Uterus (tissue), 4 donors: ENCODE measurements around the gene ARVCF. TPM values are rescaled to one million over a fixed set of nuclear protein-coding genes. Genes with fewer than 3 reads are reported as not detected.

Source experiments
- DNase-seq, 2 donors: peaks; one replicate each; pipeline ENCODE4 v3.0.0-alpha.2; 2019 to 2020
- H3K27ac ChIP-seq, 2 donors: fragments of 200-600 bp; sonication (generic); 1 replicate in 1 of 2; 2 replicates in 1 of 2; pipeline ENCODE4 v1.5.1; 2016 to 2018
- H3K27me3 ChIP-seq, 2 donors: fragments of 200-600 bp; sonication (generic); one replicate each; pipeline ENCODE4 v1.5.1; 2018 to 2019; ENCODE audit warnings: control low read depth in 1 of 2
- H3K36me3 ChIP-seq, 2 donors: fragments of 200-600 bp; sonication (generic); one replicate each; pipeline ENCODE4 v1.5.1; 2019; ENCODE audit warnings: control low read depth in 1 of 2
- H3K4me1 ChIP-seq, 2 donors: fragments of 200-600 bp; sonication (generic); one replicate each; pipeline ENCODE4 v1.5.1; 2018 to 2019; ENCODE audit warnings: control low read depth in 1 of 2
- H3K4me3 ChIP-seq, 2 donors: fragments of 200-600 bp; sonication (generic); 1 replicate in 1 of 2; 2 replicates in 1 of 2; pipeline ENCODE4 v1.5.1; 2018 to 2019; ENCODE audit warnings: mild to moderate bottlenecking in 1 of 2
- H3K9me3 ChIP-seq, 2 donors: fragments of 200-600 bp; sonication (generic); one replicate each; pipeline ENCODE4 v1.5.1; 2019; ENCODE audit warnings: control low read depth in 1 of 2
- CTCF ChIP-seq, 4 experiments: fragments of 200-600 bp in 2 of 4; fragments of 450-650 bp in 2 of 4; sonication (generic) in 2 of 4; IDR thresholded peaks; one replicate each; pipeline ENCODE4 v1.5.1; 2016 to 2019; ENCODE audit warnings: antibody characterized with exemption in 4 of 4, mild to moderate bottlenecking in 2 of 4, moderate library complexity in 1 of 4
- POLR2A ChIP-seq, 2 donors: fragments of 450-650 bp; IDR thresholded peaks; one replicate each; pipeline ENCODE4 v1.6.1; 2016; ENCODE audit warnings: antibody characterized with exemption in 2 of 2, mild to moderate bottlenecking in 1 of 2, moderate library complexity in 1 of 2
- intact Hi-C: fragments of 100-400 bp; cut with DNase I; formaldehyde crosslinking; loops from one replicate; pipeline ENCODE4 v1.15.1; 2023; ENCODE audit warnings: low total_unique reads
- total RNA-seq, 4 donors: library from RNA; depleted of rRNA in 3 of 4; stranded (reverse); fragments of >200 nt in 3 of 4; gene quantifications; one replicate each; pipeline versions ENCODE4 v1.1.0 to v1.2.4, GENCODE V29; 2014 to 2023
- donor health status: DM: yes; HTN: yes; CAD: no.

The ARVCF gene
- total RNA-seq, 4 donors from 2014 or later: 1.5 to 43.4 (median 16.6) TPM

GRCh38 chr22:20017622-20017958, 967 bp upstream of the ARVCF start:
- no peak for DNase-seq
- H3K4me3 ChIP-seq: no peak overlapping the region
- intact Hi-C loops: no loop called here
- no peaks in the 10 kb centered on the region for H3K27me3 ChIP-seq
- TF ChIP-seq CTCF (IDR thresholded peaks at IDR 0.05) (no peak), POLR2A (IDR thresholded peaks at IDR 0.05) (no peak)
- peaks cover 0 to 4% of the 10 kb centered on the region in 2 donors for H3K4me1 ChIP-seq
- H3K27ac ChIP-seq: no peak overlapping the region
- H3K9me3 ChIP-seq: no peaks in the 10 kb centered on the region
- H3K36me3 ChIP-seq: no peaks in the 10 kb centered on the region

GRCh38 chr22:20015971-20016733, 471 bp downstream of the ARVCF start:
- peak in 1 of 2 donors; percentile 28 for DNase-seq
- TF ChIP-seq POLR2A (IDR thresholded peaks at IDR 0.05): no peak
- no peak for TF ChIP-seq CTCF (IDR thresholded peaks at IDR 0.05)
- Histone ChIP-seq H3K27ac (no peak overlapping the region), H3K36me3 (no peaks in the 10 kb centered on the region), H3K4me3 (peak overlapping the region; percentile 39 to 55), H3K27me3 (no peaks in the 10 kb centered on the region), H3K9me3 (no peaks in the 10 kb centered on the region), H3K4me1 (peaks cover 0 to 4% of the 10 kb centered on the region in 2 donors)
- intact Hi-C loops: no loop called here

- no peak overlapping the region for H3K4me3 ChIP-seq
- H3K4me1 ChIP-seq: peaks cover 0 to 4% of the 10 kb centered on the region in 2 donors
- no peaks in the 10 kb centered on the region for H3K27me3 ChIP-seq
- intact Hi-C loops: no loop called here
- H3K9me3 ChIP-seq: no peaks in the 10 kb centered on the region
- TF ChIP-seq POLR2A (IDR thresholded peaks at IDR 0.05): no peak
- no peak for TF ChIP-seq CTCF (IDR thresholded peaks at IDR 0.05)
- H3K27ac ChIP-seq: no peak overlapping the region
- H3K36me3 ChIP-seq: no peaks in the 10 kb centered on the region
- no peak for DNase-seq
Measured at GRCh38 chr22:20015187-20015625, 1.4 kb downstream of the ARVCF start.

GRCh38 chr22:20014526-20015186, 2.0 kb downstream of the ARVCF start:
- no peak overlapping the region for H3K27ac ChIP-seq
- peaks cover 0 to 4% of the 10 kb centered on the region in 2 donors for H3K4me1 ChIP-seq
- H3K36me3 ChIP-seq: no peaks in the 10 kb centered on the region
- no peak overlapping the region for H3K4me3 ChIP-seq
- H3K9me3 ChIP-seq: no peaks in the 10 kb centered on the region
- TF ChIP-seq POLR2A (IDR thresholded peaks at IDR 0.05) (no peak), CTCF (IDR thresholded peaks at IDR 0.05) (no peak)
- no peak for DNase-seq
- no peaks in the 10 kb centered on the region for H3K27me3 ChIP-seq
- intact Hi-C loops: loop anchor here (5.0 kb wide), 1 partner anchor 42 kb away; no protein-coding TSS in a partner anchor

GRCh38 chr22:20013382-20013871, 3.2 kb downstream of the ARVCF start:
- TF ChIP-seq CTCF (IDR thresholded peaks at IDR 0.05) (peak; percentile 63 to 85 (median 76)), POLR2A (IDR thresholded peaks at IDR 0.05) (no peak)
- no peak overlapping the region for H3K4me3 ChIP-seq
- no peaks in the 10 kb centered on the region for H3K27me3 ChIP-seq
- H3K27ac ChIP-seq: no peak overlapping the region
- no peaks in the 10 kb centered on the region for H3K36me3 ChIP-seq
- intact Hi-C loops: loop anchor here (5.0 kb wide), 1 partner anchor 41 kb away; no protein-coding TSS in a partner anchor
- H3K4me1 ChIP-seq: peaks cover 0 to 4% of the 10 kb centered on the region in 2 donors
- peak; percentile 48 to 60 for DNase-seq
- H3K9me3 ChIP-seq: no peaks in the 10 kb centered on the region
